Measurements from ENCODE around the gene HS1BP3. TPM values are rescaled to one million over a fixed set of nuclear protein-coding genes. Genes with fewer than 3 reads are reported as not detected.

The HS1BP3 gene
- total and polyA plus RNA-seq, 2 of the 13 experiments (the other 11 are each of a cell fraction or from before 2014, with no cell fraction given), result 15.2 to 22.0 TPM

DNA sequence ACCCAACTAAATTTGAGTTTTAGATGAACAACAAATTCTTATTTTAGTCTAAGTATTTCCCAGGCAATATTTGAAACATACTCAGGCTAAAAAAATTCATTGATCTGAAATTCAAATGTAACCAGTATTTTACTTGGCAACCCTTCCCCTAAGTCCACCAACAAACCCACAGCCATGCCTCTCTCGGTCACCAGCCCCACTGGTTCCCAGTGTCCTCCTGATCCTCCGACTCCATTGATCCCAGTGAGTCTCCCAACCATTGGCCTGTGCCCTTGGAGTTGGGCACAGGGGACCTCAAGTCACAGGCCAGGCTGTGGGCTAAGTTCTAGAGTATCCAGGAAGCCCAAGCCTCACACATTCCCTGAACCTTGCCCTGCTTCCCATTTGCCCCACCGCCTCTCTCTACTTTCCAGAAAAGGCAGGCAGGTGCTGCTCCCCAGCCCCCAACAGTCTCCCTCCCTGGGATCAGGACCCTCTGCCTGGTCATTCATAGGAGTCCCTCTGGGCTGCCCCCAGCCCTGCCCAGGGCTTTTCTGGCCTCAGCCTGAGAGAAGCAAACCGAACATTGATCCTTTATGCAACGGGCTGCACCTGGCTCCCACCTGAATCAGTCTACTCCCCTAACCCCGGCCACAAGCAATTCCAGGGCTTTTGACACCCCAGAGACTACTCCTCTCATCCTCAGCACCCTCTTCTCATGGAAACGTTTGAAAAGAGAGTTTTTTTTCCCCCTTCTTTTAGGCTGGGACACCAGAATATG is 81.3 kb downstream of the HS1BP3 start (continued):
- TF ChIP-seq, protein P1, sequence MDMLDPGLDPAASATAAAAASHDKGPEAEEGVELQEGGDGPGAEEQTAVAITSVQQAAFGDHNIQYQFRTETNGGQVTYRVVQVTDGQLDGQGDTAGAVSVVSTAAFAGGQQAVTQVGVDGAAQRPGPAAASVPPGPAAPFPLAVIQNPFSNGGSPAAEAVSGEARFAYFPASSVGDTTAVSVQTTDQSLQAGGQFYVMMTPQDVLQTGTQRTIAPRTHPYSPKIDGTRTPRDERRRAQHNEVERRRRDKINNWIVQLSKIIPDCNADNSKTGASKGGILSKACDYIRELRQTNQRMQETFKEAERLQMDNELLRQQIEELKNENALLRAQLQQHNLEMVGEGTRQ (IDR thresholded peaks at IDR 0.05; ENCODE audit: low read depth, low read length), result no peak
- TF ChIP-seq, protein P1 (CRISPR knock-in tag; IDR thresholded peaks at IDR 0.05; ENCODE audit: borderline replicate concordance), result no peak
- TF ChIP-seq, protein P2, sequence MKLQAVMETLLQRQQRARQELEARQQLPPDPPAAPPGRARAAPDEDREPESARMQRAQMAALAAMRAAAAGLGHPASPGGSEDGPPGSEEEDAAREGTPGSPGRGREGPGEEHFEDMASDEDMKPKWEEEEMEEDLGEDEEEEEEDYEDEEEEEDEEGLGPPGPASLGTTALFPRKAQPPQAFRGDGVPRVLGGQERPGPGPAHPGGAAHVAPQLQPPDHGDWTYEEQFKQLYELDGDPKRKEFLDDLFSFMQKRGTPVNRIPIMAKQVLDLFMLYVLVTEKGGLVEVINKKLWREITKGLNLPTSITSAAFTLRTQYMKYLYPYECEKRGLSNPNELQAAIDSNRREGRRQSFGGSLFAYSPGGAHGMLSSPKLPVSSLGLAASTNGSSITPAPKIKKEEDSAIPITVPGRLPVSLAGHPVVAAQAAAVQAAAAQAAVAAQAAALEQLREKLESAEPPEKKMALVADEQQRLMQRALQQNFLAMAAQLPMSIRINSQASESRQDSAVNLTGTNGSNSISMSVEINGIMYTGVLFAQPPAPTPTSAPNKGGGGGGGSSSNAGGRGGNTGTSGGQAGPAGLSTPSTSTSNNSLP (IDR thresholded peaks at IDR 0.05; ENCODE audit: low read depth, low read length), result no peak
- TF ChIP-seq, protein P3, sequence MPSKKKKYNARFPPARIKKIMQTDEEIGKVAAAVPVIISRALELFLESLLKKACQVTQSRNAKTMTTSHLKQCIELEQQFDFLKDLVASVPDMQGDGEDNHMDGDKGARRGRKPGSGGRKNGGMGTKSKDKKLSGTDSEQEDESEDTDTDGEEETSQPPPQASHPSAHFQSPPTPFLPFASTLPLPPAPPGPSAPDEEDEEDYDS (CRISPR knock-in tag; IDR thresholded peaks at IDR 0.05), result no peak
- TF ChIP-seq ZNF367 (CRISPR knock-in tag; IDR thresholded peaks at IDR 0.05; ENCODE audit: borderline replicate concordance), result no peak
- TF ChIP-seq REPIN1 (CRISPR knock-in tag; IDR thresholded peaks at IDR 0.05; ENCODE audit: borderline replicate concordance, low read depth), result no peak
- TF ChIP-seq NONO (IDR thresholded peaks at IDR 0.05), result no peak
- no peak for TF ChIP-seq NONO (CRISPR knock-in tag; conservative IDR thresholded peaks at IDR 0.05)
- no peak for TF ChIP-seq KLF13 (CRISPR knock-in tag; IDR thresholded peaks at IDR 0.05)
- TF ChIP-seq KDM5B (CRISPR knock-in tag; IDR thresholded peaks at IDR 0.05; ENCODE audit: borderline replicate concordance), result peak; percentile 21; the same call in 1 of the 2 replicates
- TF ChIP-seq TOE1 (CRISPR knock-in tag; IDR thresholded peaks at IDR 0.05), result no peak
- no peak for TF ChIP-seq SKI (IDR thresholded peaks at IDR 0.05; ENCODE audit: partially characterized antibody)
- no peak for TF ChIP-seq ZNF124 (CRISPR knock-in tag; IDR thresholded peaks at IDR 0.05)
- TF ChIP-seq, protein P4, sequence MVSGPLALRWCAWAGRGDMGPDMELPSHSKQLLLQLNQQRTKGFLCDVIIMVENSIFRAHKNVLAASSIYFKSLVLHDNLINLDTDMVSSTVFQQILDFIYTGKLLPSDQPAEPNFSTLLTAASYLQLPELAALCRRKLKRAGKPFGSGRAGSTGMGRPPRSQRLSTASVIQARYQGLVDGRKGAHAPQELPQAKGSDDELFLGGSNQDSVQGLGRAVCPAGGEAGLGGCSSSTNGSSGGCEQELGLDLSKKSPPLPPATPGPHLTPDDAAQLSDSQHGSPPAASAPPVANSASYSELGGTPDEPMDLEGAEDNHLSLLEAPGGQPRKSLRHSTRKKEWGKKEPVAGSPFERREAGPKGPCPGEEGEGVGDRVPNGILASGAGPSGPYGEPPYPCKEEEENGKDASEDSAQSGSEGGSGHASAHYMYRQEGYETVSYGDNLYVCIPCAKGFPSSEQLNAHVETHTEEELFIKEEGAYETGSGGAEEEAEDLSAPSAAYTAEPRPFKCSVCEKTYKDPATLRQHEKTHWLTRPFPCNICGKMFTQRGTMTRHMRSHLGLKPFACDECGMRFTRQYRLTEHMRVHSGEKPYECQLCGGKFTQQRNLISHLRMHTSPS (CRISPR knock-in tag; IDR thresholded peaks at IDR 0.05; ENCODE audit: low read depth), result no peak
- 0 out of 2 replicates have a peak, but pooled peaks have one; percentile 37 for TF ChIP-seq RFXAP (CRISPR knock-in tag; IDR thresholded peaks at IDR 0.05; ENCODE audit: borderline replicate concordance)
- no peak for TF ChIP-seq SALL2 (CRISPR knock-in tag; IDR thresholded peaks at IDR 0.05)
- TF ChIP-seq ZNF720 (CRISPR knock-in tag; IDR thresholded peaks at IDR 0.05), result no peak
- TF ChIP-seq, protein P5, sequence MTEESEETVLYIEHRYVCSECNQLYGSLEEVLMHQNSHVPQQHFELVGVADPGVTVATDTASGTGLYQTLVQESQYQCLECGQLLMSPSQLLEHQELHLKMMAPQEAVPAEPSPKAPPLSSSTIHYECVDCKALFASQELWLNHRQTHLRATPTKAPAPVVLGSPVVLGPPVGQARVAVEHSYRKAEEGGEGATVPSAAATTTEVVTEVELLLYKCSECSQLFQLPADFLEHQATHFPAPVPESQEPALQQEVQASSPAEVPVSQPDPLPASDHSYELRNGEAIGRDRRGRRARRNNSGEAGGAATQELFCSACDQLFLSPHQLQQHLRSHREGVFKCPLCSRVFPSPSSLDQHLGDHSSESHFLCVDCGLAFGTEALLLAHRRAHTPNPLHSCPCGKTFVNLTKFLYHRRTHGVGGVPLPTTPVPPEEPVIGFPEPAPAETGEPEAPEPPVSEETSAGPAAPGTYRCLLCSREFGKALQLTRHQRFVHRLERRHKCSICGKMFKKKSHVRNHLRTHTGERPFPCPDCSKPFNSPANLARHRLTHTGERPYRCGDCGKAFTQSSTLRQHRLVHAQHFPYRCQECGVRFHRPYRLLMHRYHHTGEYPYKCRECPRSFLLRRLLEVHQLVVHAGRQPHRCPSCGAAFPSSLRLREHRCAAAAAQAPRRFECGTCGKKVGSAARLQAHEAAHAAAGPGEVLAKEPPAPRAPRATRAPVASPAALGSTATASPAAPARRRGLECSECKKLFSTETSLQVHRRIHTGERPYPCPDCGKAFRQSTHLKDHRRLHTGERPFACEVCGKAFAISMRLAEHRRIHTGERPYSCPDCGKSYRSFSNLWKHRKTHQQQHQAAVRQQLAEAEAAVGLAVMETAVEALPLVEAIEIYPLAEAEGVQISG (CRISPR knock-in tag; IDR thresholded peaks at IDR 0.05), result peak; percentile 52
- TF ChIP-seq SCMH1 (CRISPR knock-in tag; IDR thresholded peaks at IDR 0.05; ENCODE audit: borderline replicate concordance), result no peak

Data from HepG2 (cell line).